GM12864 (cell line): ENCODE results near the gene TWIST2.

Source experiments
- DNase-seq: peaks from one replicate; pipeline ENCODE4 v3.0.0-alpha.2; 2011; ENCODE audit warnings: low read depth
- H3K4me3 ChIP-seq: 2 replicates; pipeline ENCODE4 v1.5.1; 2011; ENCODE audit warnings: mild to moderate bottlenecking, low read depth, low read length, control low read depth
- CTCF ChIP-seq: IDR thresholded peaks from 2 replicates; pipeline ENCODE4 v1.5.1; 2011; ENCODE audit warnings: low read depth, mild to moderate bottlenecking, moderate library complexity, low read length, control low read depth, inconsistent platforms; ENCODE audit errors: missing control alignments

The TWIST2 gene

GRCh38 chr2:238861013-238861730, 13.3 kb downstream of the TWIST2 start:
- DNase-seq = no peak
- no peak for TF ChIP-seq CTCF
- no peak overlapping the region for H3K4me3 ChIP-seq

- no peak overlapping the region for H3K4me3 ChIP-seq
- no peak for TF ChIP-seq CTCF
- no peak for DNase-seq
These were observed 14.0 kb downstream of the TWIST2 start for GRCh38 chr2:238861766-238862315.

GRCh38 chr2:238862701-238863100, 14.8 kb downstream of the TWIST2 start:
- TF ChIP-seq CTCF = no peak

GRCh38 chr2:238863231-238863630, 15.3 kb downstream of the TWIST2 start:
- H3K4me3 ChIP-seq = no peak overlapping the region
- no peak for TF ChIP-seq CTCF

More at GRCh38 chr2:238862701-238863100, 14.8 kb downstream of the TWIST2 start:
- DNase-seq = no peak
- H3K4me3 ChIP-seq = no peak overlapping the region

GRCh38 chr2:238863749-238864206, 15.9 kb downstream of the TWIST2 start:
- no peak for TF ChIP-seq CTCF
- H3K4me3 ChIP-seq = no peak overlapping the region
- DNase-seq = no peak

More at GRCh38 chr2:238863231-238863630, 15.3 kb downstream of the TWIST2 start:
- no peak for DNase-seq

- no peak for DNase-seq
- TF ChIP-seq CTCF = no peak
These were observed 16.5 kb downstream of the TWIST2 start for GRCh38 chr2:238864207-238865014.

More at GRCh38 chr2:238864207-238865014, 16.5 kb downstream of the TWIST2 start:
- no peak overlapping the region for H3K4me3 ChIP-seq
